SK-N-SH (cell line): ENCODE data around the gene TNFRSF19. TPM values are rescaled to one million over a fixed set of nuclear protein-coding genes. Genes with fewer than 3 reads are reported as not detected.

Experiments
- CTCF ChIA-PET: fragments of 300-600, 350-600 bp; formaldehyde crosslinking; extraction: SDS; loops from one replicate; lab custom pipeline; 2021; lab: Yijun Ruan, JAX
- POLR2A ChIA-PET: fragments of 350-600 bp; sonication (Branson Sonifier 250); formaldehyde crosslinking; extraction: SDS; loops from one replicate; lab custom pipeline; 2020; ENCODE audit warnings: antibody characterized with exemption, inconsistent platforms; lab: Yijun Ruan, JAX
- DNase-seq: peaks from one replicate; pipeline ENCODE4 v3.0.0; 2012
- H2AFZ ChIP-seq: fragments of 200-600 bp; sonication (generic); 2 replicates; pipeline ENCODE4 v1.8.1; 2016; ENCODE audit warnings: antibody characterized with exemption, mild to moderate bottlenecking, low read depth
- H3F3A ChIP-seq: fragments of 200-600 bp; sonication (generic); replicated peaks from 2 replicates; pipeline ENCODE3; 2016; ENCODE audit warnings: antibody characterized with exemption, mild to moderate bottlenecking; ENCODE audit not compliant: insufficient read depth
- H3K27ac ChIP-seq, 2 experiments: fragments of 200-500 bp in 1 of 2; fragments of 200-600 bp in 1 of 2; sonication (Bioruptor generic) in 1 of 2; sonication (generic), shearing (Covaris generic) in 1 of 2; 2 replicates each; pipeline versions ENCODE4 v1.5.1 to v1.6.1; 2014 to 2016; ENCODE audit warnings: low read depth in 2 of 2, inconsistent platforms in 1 of 2, low read length in 1 of 2, mild to moderate bottlenecking in 1 of 2, mixed read lengths in 1 of 2
- H3K27me3 ChIP-seq: fragments of 200-600 bp; sonication (generic), shearing (Covaris generic); 2 replicates; pipeline ENCODE4 v1.6.1; 2016; ENCODE audit warnings: mixed run types; ENCODE audit not compliant: insufficient read depth
- H3K36me3 ChIP-seq, 2 experiments: fragments of 200-500 bp in 1 of 2; fragments of 200-600 bp in 1 of 2; sonication (Bioruptor generic) in 1 of 2; sonication (generic) in 1 of 2; replicated peaks in 1 of 2; 2 replicates each; pipeline versions ENCODE3 to v1.5.1; 2014 to 2016; ENCODE audit warnings: low read length in 1 of 2, mild to moderate bottlenecking in 1 of 2; ENCODE audit not compliant: insufficient read depth in 2 of 2, control insufficient read depth in 1 of 2
- H3K4me1 ChIP-seq, 2 experiments: fragments of 200-500 bp in 1 of 2; fragments of 200-600 bp in 1 of 2; sonication (Bioruptor generic) in 1 of 2; sonication (generic), shearing (Covaris generic) in 1 of 2; 2 replicates each; pipeline versions ENCODE4 v1.5.1 to v1.6.1; 2014 to 2016; ENCODE audit warnings: low read depth in 1 of 2, low read length in 1 of 2, mixed run types in 1 of 2; ENCODE audit not compliant: insufficient read depth in 2 of 2, control insufficient read depth in 1 of 2
- H3K4me2 ChIP-seq: fragments of 200-600 bp; sonication (generic), shearing (Covaris generic); 2 replicates; pipeline ENCODE4 v1.6.1; 2017; ENCODE audit warnings: mixed run types
- H3K4me3 ChIP-seq, 2 experiments: fragments of 200-500 bp in 1 of 2; fragments of 200-600 bp in 1 of 2; sonication (Bioruptor generic) in 1 of 2; sonication (generic), shearing (Covaris generic) in 1 of 2; 2 replicates each; pipeline versions ENCODE4 v1.5.1 to v1.8.1; 2014 to 2016; ENCODE audit warnings: low read depth in 2 of 2, inconsistent platforms in 1 of 2, low read length in 1 of 2, mild to moderate bottlenecking in 1 of 2, mixed read lengths in 1 of 2, moderate library complexity in 1 of 2
- H3K79me2 ChIP-seq: fragments of 200-600 bp; sonication (generic); 2 replicates; pipeline ENCODE4 v1.8.1; 2017; ENCODE audit warnings: mild to moderate bottlenecking; ENCODE audit not compliant: insufficient read depth
- H3K9ac ChIP-seq: fragments of 200-600 bp; sonication (generic); 2 replicates; pipeline ENCODE4 v1.6.1; 2017; ENCODE audit warnings: mixed run types
- H3K9me2 ChIP-seq: fragments of 200-600 bp; sonication (generic); 2 replicates; pipeline ENCODE4 v1.6.1; 2017; ENCODE audit warnings: mixed run types
- H3K9me3 ChIP-seq: fragments of 200-600 bp; sonication (generic); 2 replicates; pipeline ENCODE4 v1.6.1; 2017; ENCODE audit warnings: mixed run types, mild to moderate bottlenecking, moderate library complexity
- H4K20me1 ChIP-seq: fragments of 200-600 bp; sonication (generic); 2 replicates; pipeline ENCODE4 v1.6.1; 2017; ENCODE audit warnings: mild to moderate bottlenecking, mixed run types; ENCODE audit not compliant: insufficient read depth
- CHD2 ChIP-seq: fragments of 150-350 bp; IDR thresholded peaks from 2 replicates; pipeline ENCODE4 v1.6.1; 2018; ENCODE audit warnings: low read length; ENCODE audit not compliant: partially characterized antibody
- EP300 ChIP-seq, 2 experiments: IDR thresholded peaks; 2 replicates each; pipeline versions ENCODE4 v1.4.0 to v1.6.1; 2012; ENCODE audit warnings: borderline replicate concordance in 1 of 2, low read depth in 1 of 2, low read length in 1 of 2
- EZH2phosphoT487 ChIP-seq: fragments of 200-600 bp; sonication (generic); IDR thresholded peaks from 2 replicates; pipeline ENCODE4 v1.6.1; 2017; ENCODE audit warnings: low read depth, mixed run types, mild to moderate bottlenecking, antibody characterized with exemption, moderate library complexity, borderline replicate concordance
- FOXJ3 ChIP-seq: sonication (generic); formaldehyde crosslinking; IDR thresholded peaks from 2 replicates; pipeline ENCODE4 v1.5.1; 2020; ENCODE audit warnings: mild to moderate bottlenecking, missing genetic modification reagents
- GABPA ChIP-seq: IDR thresholded peaks from 2 replicates; pipeline ENCODE4 v1.4.0; 2012; ENCODE audit warnings: low read depth, mild to moderate bottlenecking
- MAX ChIP-seq: IDR thresholded peaks from 2 replicates; pipeline ENCODE4 v1.4.0; 2012; ENCODE audit warnings: low read depth
- MEF2A ChIP-seq: IDR thresholded peaks from 2 replicates; pipeline ENCODE4 v1.4.0; 2012; ENCODE audit warnings: low read depth, borderline replicate concordance
- MXI1 ChIP-seq: IDR thresholded peaks from 2 replicates; pipeline ENCODE4 v1.6.1; 2012; ENCODE audit warnings: mild to moderate bottlenecking, low read depth, low read length, improper control_type of control experiment
- NFIC ChIP-seq: IDR thresholded peaks from 2 replicates; pipeline ENCODE4 v1.4.0; 2012; ENCODE audit warnings: borderline replicate concordance
- NRF1 ChIP-seq: IDR thresholded peaks from 2 replicates; pipeline ENCODE4 v1.6.1; 2012; ENCODE audit warnings: low read depth, mild to moderate bottlenecking, low read length
- POLR2AphosphoS5 ChIP-seq: IDR thresholded peaks from 2 replicates; pipeline ENCODE4 v1.6.1; 2012; ENCODE audit warnings: low read depth, low read length
- RCOR1 ChIP-seq: fragments of 150-350 bp; IDR thresholded peaks from 2 replicates; pipeline ENCODE4 v1.6.1; 2017; ENCODE audit warnings: antibody characterized with exemption, low read length
- RFX5 ChIP-seq: IDR thresholded peaks from 2 replicates; pipeline ENCODE4 v1.6.1; 2012; ENCODE audit warnings: mild to moderate bottlenecking, improper control_type of control experiment, low read length
- RXRA ChIP-seq: IDR thresholded peaks from 2 replicates; pipeline ENCODE4 v1.4.0; 2012; ENCODE audit warnings: low read depth, mild to moderate bottlenecking, borderline replicate concordance
- SMC3 ChIP-seq: IDR thresholded peaks from 2 replicates; pipeline ENCODE4 v1.6.1; 2012; ENCODE audit warnings: low read depth, low read length, improper control_type of control experiment
- TCF12 ChIP-seq: IDR thresholded peaks from 2 replicates; pipeline ENCODE4 v1.4.0; 2012
- TEAD4 ChIP-seq: IDR thresholded peaks from 2 replicates; pipeline ENCODE4 v1.4.0; 2012; ENCODE audit warnings: mild to moderate bottlenecking, borderline replicate concordance; ENCODE audit not compliant: insufficient read depth
- USF1 ChIP-seq: IDR thresholded peaks from 2 replicates; pipeline ENCODE4 v1.4.0; 2012; ENCODE audit warnings: low read depth, borderline replicate concordance
- USF2 ChIP-seq: fragments of 150-350 bp; IDR thresholded peaks from 2 replicates; pipeline ENCODE4 v1.6.1; 2017; ENCODE audit warnings: antibody characterized with exemption, low read length, low read depth, borderline replicate concordance
- YY1 ChIP-seq: IDR thresholded peaks from 2 replicates; pipeline ENCODE4 v1.4.0; 2012; ENCODE audit warnings: low read depth, mild to moderate bottlenecking
- WGBS: methylation state at CpG from one replicate; pipeline ENCODE4 v1.1.6; 2017; ENCODE audit warnings: low lambda C conversion rate; 5-methylcytosine and 5-hydroxymethylcytosine counted together
- polyA plus RNA-seq, 3 experiments: library from polyadenylated mRNA; depleted of rRNA; stranded (reverse); fragments of >200 nt; gene quantifications; 2 replicates each; pipeline ENCODE4 v1.2.3, GENCODE V29; 2012

TNFRSF19 gene
- polyA plus RNA-seq, 1 of the 3 experiments (the other 2 are of a cell fraction), result 4.6 TPM

GRCh38 chr13:23598369-23598768 is 28.2 kb downstream of the TNFRSF19 start:
- H2AFZ ChIP-seq, result no peak overlapping the region
- CTCF ChIA-PET, result no interaction called here
- no peaks in the 10 kb centered on the region for H4K20me1 ChIP-seq
- no peaks in the 10 kb centered on the region for H3K9me2 ChIP-seq
- peaks cover 0 to 38% of the 10 kb centered on the region in 2 experiments for H3K36me3 ChIP-seq
- 100% methylated on average over 1 of the region's 1 CpG for WGBS
- H3F3A ChIP-seq, result no peaks in the 10 kb centered on the region
- POLR2A ChIA-PET, result no interaction called here
- H3K4me2 ChIP-seq, result no peak overlapping the region
- no peak overlapping the region for H3K4me3 ChIP-seq
- H3K9ac ChIP-seq, result no peak overlapping the region
- H3K27ac ChIP-seq, result no peak overlapping the region
- TF ChIP-seq YY1 (no peak), CHD2 (no peak), NFIC (no peak)
- no peaks in the 10 kb centered on the region for H3K79me2 ChIP-seq
- H3K4me1 ChIP-seq, result no peaks in the 10 kb centered on the region
- no peaks in the 10 kb centered on the region for H3K9me3 ChIP-seq
- H3K27me3 ChIP-seq, result no peaks in the 10 kb centered on the region
- no peak for DNase-seq

- Histone ChIP-seq H3K4me3 (no peak overlapping the region), H3K79me2 (no peaks in the 10 kb centered on the region), H3K9ac (no peak overlapping the region), H3F3A (no peaks in the 10 kb centered on the region), H2AFZ (no peak overlapping the region), H3K9me2 (no peaks in the 10 kb centered on the region), H3K9me3 (no peaks in the 10 kb centered on the region), H3K27me3 (no peaks in the 10 kb centered on the region), H3K4me1 (no peaks in the 10 kb centered on the region), H3K36me3 (peaks cover 0 to 30% of the 10 kb centered on the region in 2 experiments), H3K27ac (no peak overlapping the region), H4K20me1 (no peaks in the 10 kb centered on the region), H3K4me2 (no peak overlapping the region)
- WGBS, result 85% methylated on average over 3 of the region's 3 CpGs
- no peak for DNase-seq
- TF ChIP-seq MXI1, result no peak
- no peak for TF ChIP-seq SMC3
- TF ChIP-seq POLR2AphosphoS5, result no peak
- TF ChIP-seq USF1, result no peak
- TF ChIP-seq CHD2, result no peak
- TF ChIP-seq YY1, result no peak
- no peak for TF ChIP-seq FOXJ3
- TF ChIP-seq RXRA, result no peak
- no peak for TF ChIP-seq TCF12
- TF ChIP-seq GABPA, result no peak
- TF ChIP-seq EP300 (IDR thresholded peaks at IDR 0.05; ENCODE audit: borderline replicate concordance in 1 of 2, low read depth in 1 of 2, low read length in 1 of 2), result no peak
- TF ChIP-seq TEAD4, result no peak
- no peak for TF ChIP-seq MEF2A
- no peak for TF ChIP-seq MAX
- no peak for TF ChIP-seq RCOR1
- no peak for TF ChIP-seq NFIC
- TF ChIP-seq USF2, result no peak
- no peak for TF ChIP-seq RFX5
- no peak for TF ChIP-seq NRF1
- no peak for TF ChIP-seq EZH2phosphoT487
- CTCF ChIA-PET, result interaction anchor here (0.9 kb wide), 1 partner anchor 20 kb away, joined by 4 read pairs; no protein-coding TSS in a partner anchor
- POLR2A ChIA-PET, result no interaction called here
Observed at GRCh38 chr13:23599083-23599925, 29.1 kb downstream of the TNFRSF19 start.
